ENCODE measurements around the gene GPATCH8.

- TF ChIP-seq POLR2A (IDR thresholded peaks at IDR 0.05) (no peak), CTCF (IDR thresholded peaks at IDR 0.05) (no peak)
Observed at GRCh38 chr17:44362459-44362948, 140.7 kb downstream of the GPATCH8 start.

Data from esophagus squamous epithelium (tissue), 4 donors.